GM23338 (cell line): Measurements from ENCODE around the gene SCFD2. TPM values are rescaled to one million over a fixed set of nuclear protein-coding genes. Genes with fewer than 3 reads are reported as not detected.

Source experiments
- ATAC-seq: fragments of 200-7000 bp; cut with Tn5 transposase; 3 replicates; pipeline ENCODE4 v1.9.1; 2020
- DNase-seq: peaks from one replicate; pipeline ENCODE4 v3.0.0-alpha.2; 2015; ENCODE audit warnings: low spot score
- H2AFZ ChIP-seq: fragments of 200-600 bp; sonication (generic); 2 replicates; pipeline ENCODE4 v1.8.0; 2016; ENCODE audit warnings: antibody characterized with exemption, mild to moderate bottlenecking, moderate library complexity
- H3F3A ChIP-seq: fragments of 200-600 bp; sonication (generic); replicated peaks from 2 replicates; pipeline ENCODE4 v1.8.0; 2017; ENCODE audit warnings: antibody characterized with exemption, mixed run types, low read depth
- H3K27ac ChIP-seq: fragments of 200-600 bp; sonication (generic); 2 replicates; pipeline ENCODE4 v1.6.1; 2016; ENCODE audit warnings: low read depth
- H3K27me3 ChIP-seq: fragments of 200-600 bp; sonication (generic); 2 replicates; pipeline ENCODE4 v1.8.0; 2016; ENCODE audit warnings: mild to moderate bottlenecking, mixed run types, moderate library complexity; ENCODE audit not compliant: insufficient read depth
- H3K36me3 ChIP-seq: fragments of 200-600 bp; sonication (generic); 2 replicates; pipeline ENCODE4 v1.8.0; 2016; ENCODE audit warnings: mild to moderate bottlenecking; ENCODE audit not compliant: insufficient read depth
- H3K4me1 ChIP-seq: fragments of 200-600 bp; sonication (generic); 2 replicates; pipeline ENCODE4 v1.8.0; 2016; ENCODE audit warnings: mild to moderate bottlenecking, moderate library complexity; ENCODE audit not compliant: insufficient read depth
- H3K4me2 ChIP-seq: fragments of 200-600 bp; sonication (generic); 2 replicates; pipeline ENCODE4 v1.7.1; 2017; ENCODE audit warnings: mixed run types
- H3K4me3 ChIP-seq: fragments of 200-600 bp; sonication (generic); 2 replicates; pipeline ENCODE4 v1.6.1; 2016; ENCODE audit warnings: mixed run types
- H3K79me2 ChIP-seq: fragments of 200-600 bp; sonication (generic); replicated peaks from 2 replicates; pipeline ENCODE4 v1.8.0; 2017; ENCODE audit warnings: mild to moderate bottlenecking; ENCODE audit not compliant: insufficient read depth
- H3K9me2 ChIP-seq: fragments of 200-600 bp; sonication (generic); 2 replicates; pipeline ENCODE4 v1.8.0; 2017; ENCODE audit not compliant: insufficient read depth
- H4K20me1 ChIP-seq: fragments of 200-600 bp; sonication (generic); replicated peaks from 2 replicates; pipeline ENCODE4 v1.8.0; 2017; ENCODE audit warnings: mild to moderate bottlenecking; ENCODE audit not compliant: insufficient read depth
- H3K27ac Mint-ChIP-seq: 2 replicates; pipeline ENCODE4 v1.8.0; 2020; ENCODE audit warnings: inconsistent platforms, mild to moderate bottlenecking, moderate library complexity, mixed read lengths
- H3K27me3 Mint-ChIP-seq: 3 replicates; pipeline ENCODE4 v1.8.0; 2022; ENCODE audit warnings: low read depth, mild to moderate bottlenecking, moderate library complexity, mixed read lengths, inconsistent platforms; ENCODE audit not compliant: insufficient read depth, poor library complexity
- H3K36me3 Mint-ChIP-seq: 3 replicates; pipeline ENCODE4 v1.8.0; 2021; ENCODE audit warnings: low read depth, mild to moderate bottlenecking, inconsistent platforms, moderate library complexity, mixed read lengths
- H3K4me1 Mint-ChIP-seq: 3 replicates; pipeline ENCODE4 v1.8.0; 2020; ENCODE audit warnings: mild to moderate bottlenecking, inconsistent platforms, mixed read lengths
- H3K4me3 Mint-ChIP-seq: 3 replicates; pipeline ENCODE4 v1.8.0; 2021; ENCODE audit warnings: moderate library complexity, mild to moderate bottlenecking, inconsistent platforms, mixed read lengths
- H3K9me3 Mint-ChIP-seq: 3 replicates; pipeline ENCODE4 v1.8.0; 2020; ENCODE audit warnings: moderate library complexity, mild to moderate bottlenecking, inconsistent platforms, mixed read lengths
- CTCF ChIP-seq, 2 experiments: fragments of 200-600 bp in 1 of 2; sonication (generic) in 1 of 2; conservative IDR thresholded peaks; 2 replicates each; pipeline versions ENCODE4 v1.5.1 to v1.6.1; 2016 to 2017; ENCODE audit warnings: antibody characterized with exemption in 2 of 2, low read depth in 2 of 2, mild to moderate bottlenecking in 2 of 2, moderate library complexity in 1 of 2
- ETS1 ChIP-seq: IDR thresholded peaks from 2 replicates; pipeline ENCODE4 v1.6.1; 2016; ENCODE audit warnings: antibody characterized with exemption
- EZH2 ChIP-seq: fragments of 200-600 bp; sonication (generic); IDR thresholded peaks from one replicate; pipeline ENCODE4 v1.8.0; 2017; ENCODE audit warnings: antibody characterized with exemption, mild to moderate bottlenecking, low read depth; ENCODE audit not compliant: unreplicated experiment
- REST ChIP-seq: IDR thresholded peaks from one replicate; pipeline ENCODE4 v1.6.1; 2018; ENCODE audit warnings: antibody characterized with exemption; ENCODE audit not compliant: unreplicated experiment
- STAT1 ChIP-seq: IDR thresholded peaks from one replicate; pipeline ENCODE4 v1.6.1; 2016; ENCODE audit warnings: antibody characterized with exemption; ENCODE audit not compliant: unreplicated experiment
- ZNF331 ChIP-seq: fragments of 250-450 bp; sonication (Bioruptor Pico); IDR thresholded peaks from 2 replicates; pipeline ENCODE4 v1.5.0; 2020; ENCODE audit warnings: low read depth, mild to moderate bottlenecking, moderate library complexity
- ZNF462 ChIP-seq: fragments of 250-450 bp; sonication (Bioruptor Pico); IDR thresholded peaks from 2 replicates; pipeline ENCODE4 v1.5.0; 2020; ENCODE audit warnings: mild to moderate bottlenecking, moderate library complexity
- polyA plus RNA-seq: library from polyadenylated mRNA; unstranded; fragments of >200 nt; fragmentation: Nextera tagmentation; extraction: Ambion mirVana; gene quantifications from 2 replicates; pipeline ENCODE4 v1.2.1, GENCODE V29; 2016
- total RNA-seq: library from RNA; depleted of rRNA; stranded (reverse); fragments of >200 nt; shearing (Covaris generic); gene quantifications from 2 replicates; pipeline ENCODE4 v1.2.3, GENCODE V29; 2014

Gene SCFD2
- total and polyA plus RNA-seq, 2 experiments from 2014 or later = 5.7 to 17.5 TPM

- Histone ChIP-seq H2AFZ (no peak overlapping the region), H3K4me3 (no peak overlapping the region), H3K27me3 (no peaks in the 10 kb centered on the region), H3K36me3 (no peaks in the 10 kb centered on the region), H3K4me2 (no peak overlapping the region), H3K27ac (no peak overlapping the region), H3F3A (no peaks in the 10 kb centered on the region), H3K9me2 (0 out of 2 replicates have a peak, but pooled peaks cover 2% of the 10 kb centered on the region), H4K20me1 (no peaks in the 10 kb centered on the region), H3K4me1 (no peaks in the 10 kb centered on the region), H3K79me2 (no peaks in the 10 kb centered on the region)
- Mint-ChIP-seq H3K36me3 (peaks cover 11% of the 10 kb centered on the region), H3K27me3 (peaks cover 4% of the 10 kb centered on the region), H3K4me1 (peaks cover 2% of the 10 kb centered on the region; the same call in 2 of the 3 replicates), H3K27ac (no peak overlapping the region), H3K9me3 (peaks cover 18% of the 10 kb centered on the region), H3K4me3 (no peak overlapping the region)
- TF ChIP-seq ZNF331 (CRISPR knock-in tag) (no peak), ETS1 (no peak), EZH2 (no peak), STAT1 (no peak), CTCF (conservative IDR thresholded peaks at IDR 0.05; ENCODE audit: low read depth in 2 of 2) (no peak), REST (no peak)
- no peak for ATAC-seq
- DNase-seq = no peak
Observed at GRCh38 chr4:53152467-53152866, 213.4 kb downstream of the SCFD2 start.

GRCh38 chr4:53151489-53151788 lies 214.4 kb downstream of the SCFD2 start:
- no peak overlapping the region for H2AFZ ChIP-seq
- DNase-seq (no peak), ATAC-seq (no peak)
- no peaks in the 10 kb centered on the region for H4K20me1 ChIP-seq
- Mint-ChIP-seq H3K27ac (no peak overlapping the region), H3K4me3 (no peak overlapping the region), H3K9me3 (peaks cover 18% of the 10 kb centered on the region), H3K27me3 (peaks cover 4% of the 10 kb centered on the region), H3K36me3 (peaks cover 11% of the 10 kb centered on the region), H3K4me1 (peaks cover 2% of the 10 kb centered on the region; the same call in 2 of the 3 replicates)
- 0 out of 2 replicates have a peak, but pooled peaks cover 2% of the 10 kb centered on the region for H3K9me2 ChIP-seq
- H3K79me2 ChIP-seq = no peaks in the 10 kb centered on the region
- H3K27ac ChIP-seq = no peak overlapping the region
- H3K4me1 ChIP-seq = no peaks in the 10 kb centered on the region
- no peak overlapping the region for H3K4me2 ChIP-seq
- H3K4me3 ChIP-seq = no peak overlapping the region
- no peaks in the 10 kb centered on the region for H3K27me3 ChIP-seq
- no peaks in the 10 kb centered on the region for H3K36me3 ChIP-seq
- H3F3A ChIP-seq = no peaks in the 10 kb centered on the region
- no peak for TF ChIP-seq ZNF462 (CRISPR knock-in tag)
